OCI-M2 (cell line): ENCODE data around the gene ZBTB43.

Source experiments
- DNase-seq: peaks from one replicate; lab custom pipeline; 2025; ENCODE audit not compliant: unreplicated experiment; lab: John Stamatoyannopoulos, UW

ZBTB43 gene

GRCh38 chr9:126856326-126856877, 51.6 kb downstream of the ZBTB43 start:
- DNase-seq = no peak

GRCh38 chr9:126857261-126857960, 52.6 kb downstream of the ZBTB43 start:
- no peak for DNase-seq

- DNase-seq = no peak
Observed at GRCh38 chr9:126859111-126859510, 54.3 kb downstream of the ZBTB43 start.

DNA sequence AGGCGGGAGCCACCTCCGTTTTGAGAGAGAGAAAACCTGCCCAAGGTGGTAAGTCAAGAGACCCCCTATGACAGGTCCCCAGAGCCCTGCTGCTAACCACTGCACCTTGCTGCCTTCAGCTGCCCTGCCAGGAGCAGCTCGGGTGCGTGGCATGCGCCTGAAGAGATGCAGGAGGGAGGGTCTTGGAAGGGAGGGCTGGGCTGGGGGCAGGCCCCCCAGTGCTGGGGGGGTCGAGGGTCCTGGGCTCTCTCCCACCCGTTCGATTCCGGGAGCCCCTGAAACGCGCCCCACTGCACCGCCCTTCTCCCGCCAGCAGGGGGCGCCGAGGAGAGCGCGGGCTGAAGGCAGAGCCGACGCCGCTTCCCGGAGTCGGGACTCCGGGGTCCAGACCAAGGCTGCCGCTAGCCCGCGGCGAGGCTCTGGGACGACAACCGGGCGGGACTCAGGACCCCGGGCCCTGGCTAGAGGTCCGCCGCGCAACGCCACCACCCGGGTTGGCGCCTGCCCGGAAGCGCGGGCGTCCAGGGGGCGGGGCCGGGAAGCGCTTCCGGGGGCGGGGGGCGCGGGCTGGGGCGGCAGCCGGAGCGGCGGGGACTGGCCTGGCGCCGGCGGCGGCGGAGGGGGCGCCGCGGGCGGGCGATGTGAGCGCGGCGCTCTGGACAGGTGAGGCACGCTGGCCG, 55.4 kb downstream of the ZBTB43 start, which contains the start of gene ZBTB34:
Gene ZBTB34 (plus strand): TSS at position 563 of the 680 bp plus-strand sequence. CDS start 18,761 bp downstream, outside the sequence.
- no peak for DNase-seq

- no peak for DNase-seq
Observed at GRCh38 chr9:126860757-126861466, 56.1 kb downstream of the ZBTB43 start.

GRCh38 chr9:126861707-126862103, 56.9 kb downstream of the ZBTB43 start:
- DNase-seq = no peak

GRCh38 chr9:126862104-126862761, 57.4 kb downstream of the ZBTB43 start:
- DNase-seq = peak; percentile 13

DNA sequence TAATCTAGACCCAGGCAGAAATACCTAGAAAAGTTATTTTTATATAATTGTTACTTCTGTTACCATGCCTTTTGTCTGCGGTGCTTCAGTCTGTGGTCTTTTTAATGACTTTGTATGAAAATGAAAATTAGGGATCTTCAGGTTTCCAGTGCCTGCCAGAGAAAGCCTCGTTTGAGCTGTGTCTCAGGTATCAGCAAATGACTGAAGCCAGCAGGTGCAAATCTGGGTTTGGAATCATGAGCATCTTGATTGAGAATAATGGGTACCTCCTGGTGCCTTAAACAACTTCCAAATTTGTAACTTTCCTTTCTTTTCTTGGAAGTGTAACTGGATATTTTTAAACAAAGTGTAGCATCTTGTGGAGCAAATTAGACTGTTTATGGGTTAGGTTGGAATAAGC, 59.9 kb downstream of the ZBTB43 start:
- no peak for DNase-seq

DNA sequence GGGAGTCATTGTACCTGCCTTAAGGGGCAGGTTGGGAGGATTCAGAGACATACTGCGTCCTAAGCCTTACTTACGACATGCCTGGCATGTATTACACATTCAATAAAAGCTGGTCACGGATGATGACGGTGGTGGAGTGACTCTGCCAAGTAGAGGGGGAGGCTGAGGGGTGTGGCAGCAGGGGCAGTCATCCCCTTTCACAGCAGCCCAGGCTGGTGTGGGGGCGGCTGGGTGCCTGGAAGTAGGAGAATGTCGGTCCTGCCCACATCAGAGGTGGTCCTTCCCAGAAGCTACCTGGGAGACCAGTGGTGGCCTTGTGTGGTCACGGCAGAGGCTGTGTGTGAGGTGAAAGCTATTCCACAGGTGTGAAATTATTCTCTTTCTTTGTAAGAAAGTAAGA, 64.5 kb downstream of the ZBTB43 start:
- DNase-seq = no peak

- DNase-seq = no peak
Observed at GRCh38 chr9:126872516-126872915, 67.7 kb downstream of the ZBTB43 start.

- DNase-seq = no peak
Observed at GRCh38 chr9:126874546-126875314, 69.9 kb downstream of the ZBTB43 start.

DNA sequence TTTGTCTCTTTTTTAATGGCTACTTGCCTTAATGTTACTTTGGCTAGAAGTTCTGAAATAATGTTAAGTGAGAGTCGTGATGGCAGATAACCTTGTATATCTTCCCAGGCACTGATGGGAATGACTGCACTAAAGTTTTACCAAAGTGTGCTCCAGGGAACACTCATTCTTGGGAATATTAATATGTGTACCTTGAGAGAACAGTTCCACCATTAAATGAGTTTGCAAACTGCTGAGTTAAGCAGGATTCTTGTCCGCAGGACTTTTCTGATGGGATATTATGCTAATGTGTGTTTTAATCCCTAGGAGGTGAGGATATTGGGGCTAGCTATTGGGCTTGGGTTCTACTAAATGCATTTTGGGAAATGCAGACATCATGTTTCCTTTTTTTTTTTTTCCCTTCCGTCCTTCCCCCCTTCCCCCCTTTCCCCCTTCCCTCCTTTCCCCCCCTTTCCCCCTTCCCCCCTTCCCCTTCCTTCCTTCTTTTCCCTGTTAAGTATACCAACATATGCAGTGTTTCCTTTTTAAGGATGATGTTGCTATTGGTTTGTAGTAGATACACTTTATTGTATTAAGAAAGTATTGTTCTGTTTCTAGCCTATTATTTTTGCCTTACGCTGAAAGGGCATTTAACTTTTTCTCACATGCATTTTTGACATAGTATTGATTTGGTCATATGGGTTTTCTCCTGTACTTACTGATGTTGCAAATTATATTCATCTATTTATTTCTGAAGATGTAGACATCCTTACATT, 71.1 kb downstream of the ZBTB43 start:
- DNase-seq = no peak

GRCh38 chr9:126876531-126876930, 71.7 kb downstream of the ZBTB43 start:
- DNase-seq = no peak

- DNase-seq = no peak
Observed at GRCh38 chr9:126877418-126877817, 72.6 kb downstream of the ZBTB43 start.

GRCh38 chr9:126879288-126879687, 74.4 kb downstream of the ZBTB43 start:
- DNase-seq = no peak

DNA sequence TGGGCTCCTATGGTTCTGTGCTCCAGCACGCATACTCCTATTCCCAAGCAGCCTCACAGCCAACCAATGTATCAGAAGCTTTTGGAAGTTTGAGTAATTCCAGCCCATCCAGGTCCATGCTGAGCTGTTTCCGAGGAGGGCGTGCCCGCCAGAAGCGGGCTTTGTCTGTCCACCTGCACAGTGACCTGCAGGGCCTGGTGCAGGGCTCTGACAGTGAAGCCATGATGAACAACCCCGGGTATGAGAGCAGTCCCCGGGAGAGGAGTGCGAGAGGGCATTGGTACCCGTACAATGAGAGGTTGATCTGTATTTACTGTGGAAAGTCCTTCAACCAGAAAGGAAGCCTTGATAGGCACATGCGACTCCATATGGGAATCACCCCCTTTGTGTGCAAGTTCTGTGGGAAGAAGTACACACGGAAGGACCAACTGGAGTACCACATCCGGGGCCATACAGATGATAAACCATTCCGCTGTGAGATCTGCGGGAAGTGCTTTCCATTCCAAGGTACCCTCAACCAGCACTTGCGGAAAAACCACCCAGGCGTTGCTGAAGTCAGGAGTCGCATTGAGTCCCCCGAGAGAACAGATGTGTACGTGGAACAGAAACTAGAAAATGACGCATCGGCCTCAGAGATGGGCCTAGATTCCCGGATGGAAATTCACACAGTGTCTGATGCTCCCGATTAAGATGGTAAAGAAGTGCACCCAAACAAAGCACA, 75.5 kb downstream of the ZBTB43 start:
- no peak for DNase-seq

DNA sequence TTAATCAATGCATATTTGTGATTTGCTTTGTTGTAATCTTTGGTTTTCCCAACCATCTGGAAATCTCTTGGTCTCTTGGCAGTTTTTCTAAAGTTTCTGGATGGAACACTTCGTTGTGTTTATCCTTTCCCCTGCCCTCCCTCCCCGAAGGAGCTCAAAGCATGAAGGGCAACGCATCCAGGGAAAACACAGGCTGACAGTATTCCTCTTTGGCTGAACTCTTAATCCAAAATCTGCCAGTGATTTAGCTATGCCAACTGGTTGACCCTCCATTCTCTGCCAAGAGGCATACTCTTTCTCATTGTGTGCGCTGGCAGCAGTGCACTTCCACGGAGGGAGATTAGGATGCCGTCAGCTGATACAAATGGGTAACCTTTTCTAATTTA, 76.1 kb downstream of the ZBTB43 start:
- DNase-seq = no peak

GRCh38 chr9:126882746-126883145, 77.9 kb downstream of the ZBTB43 start:
- no peak for DNase-seq

DNA sequence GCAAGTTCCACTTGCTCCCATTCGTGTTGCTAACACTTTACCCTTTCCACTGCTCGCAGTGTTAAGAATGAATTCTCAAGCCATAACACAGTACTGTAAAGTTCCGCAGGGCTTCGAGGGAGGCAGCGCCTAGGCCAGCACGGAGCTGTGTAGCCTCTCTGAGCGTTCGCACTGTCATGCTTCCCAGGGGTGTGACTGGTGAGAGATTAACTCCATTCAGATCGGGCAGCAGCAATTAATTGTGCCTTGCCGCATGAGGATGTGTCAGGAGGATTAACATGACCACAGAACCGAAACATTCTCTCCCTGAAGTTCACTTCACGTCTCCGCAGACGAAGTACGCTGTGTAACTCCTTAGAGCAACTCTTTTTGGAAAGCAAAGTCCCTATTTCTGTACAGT, 78.8 kb downstream of the ZBTB43 start:
- DNase-seq = no peak
